ENCODE measurements around the gene ACVRL1. TPM values are rescaled to one million over a fixed set of nuclear protein-coding genes. Genes with fewer than 3 reads are reported as not detected.

The ACVRL1 gene
- total RNA-seq, 1 donor from 2014 or later: 223 TPM

DNA sequence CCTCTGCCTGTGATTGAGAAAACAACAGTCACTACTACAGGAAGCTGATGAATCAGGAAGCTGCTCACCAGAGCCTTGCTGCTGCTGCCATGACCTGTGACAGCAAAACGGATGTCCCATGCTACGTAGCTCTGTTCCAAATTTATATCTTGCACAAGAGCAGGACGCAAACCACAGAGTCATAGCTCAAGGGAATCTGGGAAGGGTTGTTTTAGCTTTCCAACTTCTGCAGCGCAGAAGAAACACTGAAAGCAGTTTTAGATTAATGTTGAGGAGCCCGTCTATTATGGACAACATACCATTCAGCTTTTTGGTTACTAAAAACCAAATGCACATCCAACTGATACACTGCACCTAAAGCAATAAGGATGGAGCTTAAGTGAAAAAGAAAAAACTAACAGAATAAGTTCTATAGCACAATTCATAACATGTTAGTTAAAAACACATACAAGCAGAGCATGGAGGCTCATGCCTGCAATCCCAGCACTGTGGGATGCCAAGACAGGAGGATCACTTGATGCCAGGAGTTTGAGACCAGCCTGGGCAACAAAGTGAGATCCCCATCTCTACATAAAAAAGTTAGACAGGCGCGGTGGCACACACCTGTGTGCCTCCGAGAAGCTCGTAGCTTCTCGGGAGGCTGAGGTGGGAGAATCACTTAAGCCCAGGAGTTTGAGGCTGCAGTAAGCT is 21.1 kb upstream of the ACVRL1 start:
- Histone ChIP-seq H3K4me3 (no peak overlapping the region), H3K4me1 (peaks cover 11% of the 10 kb centered on the region), H3K27ac (no peak overlapping the region), H3K9me3 (no peaks in the 10 kb centered on the region), H3K27me3 (peaks cover 4% of the 10 kb centered on the region), H3K36me3 (no peaks in the 10 kb centered on the region)
- ATAC-seq (peak; percentile 92), DNase-seq (peak; percentile 64)
- intact Hi-C loops (cut with DNase I): no loop called here
- TF ChIP-seq CTCF (IDR thresholded peaks at IDR 0.05): no peak

- H3K27ac ChIP-seq: no peak within 1 kb of the TSS
Observed at GRCh38 chr12:51887476-51888315, 19.6 kb upstream of the ACVRL1 start, which contains the start of gene ANKRD33. Gene ANKRD33, plus strand, starts transcription at chr12:51888103. Its CDS starts 84 bp downstream, at chr12:51888187.

GRCh38 chr12:51888316-51889215 is 18.7 kb upstream of the ACVRL1 start:
- Histone ChIP-seq H3K4me3 (no peak overlapping the region), H3K27ac (no peak overlapping the region), H3K9me3 (no peaks in the 10 kb centered on the region), H3K36me3 (no peaks in the 10 kb centered on the region), H3K27me3 (peaks cover 4% of the 10 kb centered on the region), H3K4me1 (peaks cover 11% of the 10 kb centered on the region)
- ATAC-seq (no peak), DNase-seq (peak; percentile 52)
- no peak for TF ChIP-seq CTCF (IDR thresholded peaks at IDR 0.05)
- intact Hi-C loops (cut with DNase I): no loop called here

More at GRCh38 chr12:51887476-51888315, 19.6 kb upstream of the ACVRL1 start, which contains the start of gene ANKRD33:
- intact Hi-C loops (cut with DNase I): no loop called here
- peak; percentile 79 for DNase-seq
- no peaks in the 10 kb centered on the region for H3K36me3 ChIP-seq
- H3K9me3 ChIP-seq: no peaks in the 10 kb centered on the region
- no peak for TF ChIP-seq CTCF (IDR thresholded peaks at IDR 0.05)
- peaks cover 4% of the 10 kb centered on the region for H3K27me3 ChIP-seq
- peak; percentile 41 for ATAC-seq
- H3K4me3 ChIP-seq: no peak within 1 kb of the TSS
- peaks cover 11% of the 10 kb centered on the region for H3K4me1 ChIP-seq

DNA sequence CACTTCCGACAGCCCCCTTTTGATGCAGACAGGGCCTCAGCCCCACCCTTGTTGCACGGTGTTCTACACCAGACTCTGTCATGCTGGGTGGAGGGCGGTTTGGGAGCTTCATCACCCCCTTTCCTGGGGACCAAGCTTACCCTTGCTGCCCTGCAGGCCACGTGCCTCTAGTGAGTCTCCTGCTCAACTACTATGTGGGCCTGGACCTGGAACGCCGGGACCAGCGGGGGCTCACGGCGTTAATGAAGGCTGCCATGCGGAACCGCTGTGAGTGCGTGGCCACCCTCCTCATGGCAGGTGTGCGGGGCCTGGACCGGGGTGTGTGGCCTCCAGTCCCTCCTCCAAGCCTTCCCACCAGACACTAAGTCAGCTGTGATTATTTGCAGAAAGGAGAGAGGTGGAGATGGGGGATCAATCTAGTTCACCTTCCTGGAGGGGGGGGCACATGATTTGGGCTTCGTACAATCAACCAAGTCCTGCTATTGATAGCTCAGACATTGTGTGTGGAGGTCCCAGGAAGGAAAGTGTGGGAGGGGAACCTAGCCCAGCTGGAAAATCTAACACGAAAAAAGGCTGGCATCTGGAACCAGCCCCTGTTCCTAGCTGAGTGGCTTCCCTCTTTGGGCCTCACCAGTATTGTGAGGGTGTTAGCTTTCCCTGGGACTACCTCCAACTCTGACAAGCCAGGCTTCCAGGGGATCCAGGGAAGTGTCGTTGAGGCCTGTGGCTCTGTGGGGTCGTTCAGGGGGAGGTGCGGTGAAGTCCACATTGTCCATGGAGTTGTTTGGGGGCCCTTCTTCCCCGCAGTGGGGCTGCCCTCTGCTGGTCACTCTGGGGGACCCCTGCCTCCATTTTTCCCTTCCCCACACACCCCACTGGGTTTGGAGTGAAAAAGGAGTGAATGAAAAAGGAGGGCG is 17.8 kb upstream of the ACVRL1 start:
- Histone ChIP-seq H3K27me3 (peaks cover 4% of the 10 kb centered on the region), H3K36me3 (no peaks in the 10 kb centered on the region), H3K4me1 (peaks cover 11% of the 10 kb centered on the region), H3K27ac (no peak overlapping the region), H3K9me3 (no peaks in the 10 kb centered on the region), H3K4me3 (no peak overlapping the region)
- DNase-seq: peak; percentile 52
- intact Hi-C loops (cut with DNase I): no loop called here
- peak; percentile 7 for TF ChIP-seq CTCF (IDR thresholded peaks at IDR 0.05)
- ATAC-seq: no peak

Data from upper lobe of right lung (tissue), 1 donor.